Measurements from ENCODE around the gene SBK2. TPM values are rescaled to one million over a fixed set of nuclear protein-coding genes. Genes with fewer than 3 reads are reported as not detected.

Gene SBK2
- total and polyA plus RNA-seq, 2 donors (not counting 1 experiment from before 2014, with no cell fraction given), result not detected

DNA sequence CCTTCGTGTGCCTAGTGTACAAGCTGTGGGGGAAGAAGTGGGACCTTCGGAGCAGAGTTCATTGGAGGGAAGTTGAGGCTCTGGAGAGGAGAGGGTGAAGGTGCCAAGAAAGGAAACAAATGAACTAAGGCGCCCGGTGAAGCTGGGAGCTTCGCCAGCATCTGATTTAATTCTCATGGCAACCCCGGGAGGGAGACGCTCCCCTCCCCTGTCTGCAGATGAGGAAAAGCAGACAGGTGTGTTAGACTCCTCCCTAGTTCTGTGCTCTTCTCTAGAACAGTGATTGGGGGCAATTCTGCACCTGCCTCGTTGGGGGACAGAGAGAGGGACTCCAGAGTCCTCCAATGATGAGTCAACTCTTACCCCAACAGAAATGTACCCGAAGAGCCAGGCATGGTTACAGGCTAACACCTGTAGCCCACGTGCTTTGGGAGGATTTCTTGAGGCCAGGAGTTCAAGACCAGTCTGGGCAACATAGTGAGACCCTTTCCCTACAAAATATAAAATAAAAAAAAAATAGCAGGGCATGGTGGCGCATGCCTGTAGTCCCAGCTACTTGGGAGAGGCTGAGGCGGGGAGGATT lies 44.5 kb downstream of the SBK2 start:
- TF ChIP-seq EZH2 (IDR thresholded peaks at IDR 0.05; ENCODE audit: low read length, missing control alignments), result no peak
- TF ChIP-seq, protein P1, sequence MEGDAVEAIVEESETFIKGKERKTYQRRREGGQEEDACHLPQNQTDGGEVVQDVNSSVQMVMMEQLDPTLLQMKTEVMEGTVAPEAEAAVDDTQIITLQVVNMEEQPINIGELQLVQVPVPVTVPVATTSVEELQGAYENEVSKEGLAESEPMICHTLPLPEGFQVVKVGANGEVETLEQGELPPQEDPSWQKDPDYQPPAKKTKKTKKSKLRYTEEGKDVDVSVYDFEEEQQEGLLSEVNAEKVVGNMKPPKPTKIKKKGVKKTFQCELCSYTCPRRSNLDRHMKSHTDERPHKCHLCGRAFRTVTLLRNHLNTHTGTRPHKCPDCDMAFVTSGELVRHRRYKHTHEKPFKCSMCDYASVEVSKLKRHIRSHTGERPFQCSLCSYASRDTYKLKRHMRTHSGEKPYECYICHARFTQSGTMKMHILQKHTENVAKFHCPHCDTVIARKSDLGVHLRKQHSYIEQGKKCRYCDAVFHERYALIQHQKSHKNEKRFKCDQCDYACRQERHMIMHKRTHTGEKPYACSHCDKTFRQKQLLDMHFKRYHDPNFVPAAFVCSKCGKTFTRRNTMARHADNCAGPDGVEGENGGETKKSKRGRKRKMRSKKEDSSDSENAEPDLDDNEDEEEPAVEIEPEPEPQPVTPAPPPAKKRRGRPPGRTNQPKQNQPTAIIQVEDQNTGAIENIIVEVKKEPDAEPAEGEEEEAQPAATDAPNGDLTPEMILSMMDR (conservative IDR thresholded peaks at IDR 0.05 in 1 of 2, IDR thresholded peaks at IDR 0.05 in 1 of 2; ENCODE audit: low read depth in 1 of 2, low read length in 2 of 2), result no peak
- DNase-seq (ENCODE audit: low read depth in 2 of 2), result no peak

GRCh38 chr19:55491546-55492360 lies 45.2 kb downstream of the SBK2 start:
- no peaks in the 10 kb centered on the region for H3K27me3 ChIP-seq (ENCODE audit: control insufficient read depth, insufficient read depth, low read length)
- no peak for DNase-seq (ENCODE audit: low read depth in 2 of 2)
- TF ChIP-seq, protein P1 (conservative IDR thresholded peaks at IDR 0.05 in 1 of 2, IDR thresholded peaks at IDR 0.05 in 1 of 2; ENCODE audit: low read depth in 1 of 2, low read length in 2 of 2), result no peak
- no peak for TF ChIP-seq EZH2 (IDR thresholded peaks at IDR 0.05; ENCODE audit: low read length, missing control alignments)
- no peak overlapping the region for H2AFZ ChIP-seq (ENCODE audit: low read length)
- no peaks in the 10 kb centered on the region for H3K9me3 ChIP-seq (ENCODE audit: control insufficient read depth, insufficient read depth, low read depth, low read length)
- no peak overlapping the region for H3K9ac ChIP-seq (ENCODE audit: insufficient read depth, low read length)
- H3K4me1 ChIP-seq (ENCODE audit: control insufficient read depth, extremely low read depth, insufficient read depth, low read length), result peaks cover 39% of the 10 kb centered on the region
- no peak overlapping the region for H3K27ac ChIP-seq (ENCODE audit: insufficient read depth, low read length)
- H4K20me1 ChIP-seq (ENCODE audit: control insufficient read depth, extremely low read depth, insufficient read depth, low read length), result no peaks in the 10 kb centered on the region
- peaks cover 8% of the 10 kb centered on the region for H3K79me2 ChIP-seq (ENCODE audit: control insufficient read depth, insufficient read depth, low read length)
- H3K36me3 ChIP-seq (ENCODE audit: control insufficient read depth, insufficient read depth, low read length), result peaks cover 4% of the 10 kb centered on the region
- H3K4me3 ChIP-seq (replicated peaks in 1 of 4; ENCODE audit: control extremely low read depth in 1 of 4, insufficient read depth in 1 of 4, low read depth in 3 of 4, low read length in 4 of 4), result no peak overlapping the region
- no peak overlapping the region for H3K4me2 ChIP-seq (ENCODE audit: extremely low read depth, insufficient read depth, low read length)

More for the DNA sequence above, 44.5 kb downstream of the SBK2 start:
- Histone ChIP-seq H3K9ac (ENCODE audit: insufficient read depth, low read length) (no peak overlapping the region), H4K20me1 (ENCODE audit: control insufficient read depth, extremely low read depth, insufficient read depth, low read length) (no peaks in the 10 kb centered on the region), H2AFZ (ENCODE audit: low read length) (no peak overlapping the region), H3K27me3 (ENCODE audit: control insufficient read depth, insufficient read depth, low read length) (no peaks in the 10 kb centered on the region), H3K79me2 (ENCODE audit: control insufficient read depth, insufficient read depth, low read length) (peaks cover 8% of the 10 kb centered on the region), H3K4me2 (ENCODE audit: extremely low read depth, insufficient read depth, low read length) (no peak overlapping the region), H3K9me3 (ENCODE audit: control insufficient read depth, insufficient read depth, low read depth, low read length) (no peaks in the 10 kb centered on the region), H3K36me3 (ENCODE audit: control insufficient read depth, insufficient read depth, low read length) (peaks cover 4% of the 10 kb centered on the region), H3K27ac (ENCODE audit: insufficient read depth, low read length) (no peak overlapping the region), H3K4me1 (ENCODE audit: control insufficient read depth, extremely low read depth, insufficient read depth, low read length) (peaks cover 32% of the 10 kb centered on the region), H3K4me3 (replicated peaks in 1 of 4; ENCODE audit: control extremely low read depth in 1 of 4, insufficient read depth in 1 of 4, low read depth in 3 of 4, low read length in 4 of 4) (no peak overlapping the region)
